Adrenal gland (tissue), 12 donors: Measurements from ENCODE around the gene ENTREP3. TPM values are rescaled to one million over a fixed set of nuclear protein-coding genes. Genes with fewer than 3 reads are reported as not detected.
A peak's percentile ranks its signal among the peaks of the same experiment; 100 is the strongest.
"Not testable (repeated sequence)": the region's sequence is repeated elsewhere in the genome, so short reads cannot be mapped to it uniquely, and the experiment has no call there.

Experiments used
- DNase-seq, 7 donors: peaks; one replicate each; pipeline ENCODE4 v3.0.0-alpha.2; 2019 to 2020
- H3K27ac ChIP-seq, 5 donors: fragments of 200-600 bp; sonication (generic) in 4 of 5; 1 replicate in 3 of 5; 2 replicates in 2 of 5; pipeline versions ENCODE4 v1.5.1 to v1.8.0; 2016 to 2020; ENCODE audit warnings: mild to moderate bottlenecking in 1 of 5
- H3K27me3 ChIP-seq: fragments of 200-600 bp; 2 replicates; pipeline ENCODE4 v1.8.0; 2021
- H3K36me3 ChIP-seq, 2 donors: fragments of 200-600 bp; replicated peaks in 1 of 2; 1 replicate in 1 of 2; 2 replicates in 1 of 2; pipeline versions ENCODE4 v1.5.1 to v1.8.0; 2018 to 2022
- H3K4me1 ChIP-seq, 2 donors: fragments of 200-600 bp; replicated peaks in 1 of 2; 1 replicate in 1 of 2; 2 replicates in 1 of 2; pipeline versions ENCODE4 v1.5.1 to v1.8.0; 2018 to 2021
- H3K4me3 ChIP-seq, 4 donors: fragments of 200-600 bp; sonication (generic) in 3 of 4; one replicate each; pipeline ENCODE4 v1.5.1; 2016 to 2018
- H3K9me3 ChIP-seq, 3 donors: fragments of 200-600 bp; sonication (generic) in 1 of 3; replicated peaks in 1 of 3; 1 replicate in 2 of 3; 2 replicates in 1 of 3; pipeline versions ENCODE4 v1.5.1 to v1.8.0; 2016 to 2021
- CTCF ChIP-seq, 6 experiments: fragments of 450-650 bp in 4 of 6; fragments of 200-600 bp in 2 of 6; sonication (generic) in 1 of 6; IDR thresholded peaks; 1 replicate in 5 of 6; 2 replicates in 1 of 6; pipeline versions ENCODE4 v1.5.1 to v1.8.0; 2016 to 2021; ENCODE audit warnings: antibody characterized with exemption in 6 of 6, mild to moderate bottlenecking in 2 of 6, moderate library complexity in 1 of 6
- POLR2A ChIP-seq, 2 donors: fragments of 450-650 bp; IDR thresholded peaks; one replicate each; pipeline ENCODE4 v1.6.1; 2017; ENCODE audit warnings: antibody characterized with exemption in 2 of 2, mild to moderate bottlenecking in 2 of 2, moderate library complexity in 1 of 2
- WGBS, 4 donors: extraction: QIAGEN DNeasy Blood & Tissue Kit in 2 of 4; methylation state at CpG; one replicate each; pipeline versions ENCODE4 v1.1.5 to v1.1.7; 2013 to 2017; 5-methylcytosine and 5-hydroxymethylcytosine counted together
- intact Hi-C, 2 donors: fragments of 100-400 bp; cut with DNase I; formaldehyde crosslinking; loops; one replicate each; pipeline versions ENCODE4 v1.14.1 to v1.15.0; 2022 to 2023
- polyA plus RNA-seq, 3 donors: library from polyadenylated mRNA; stranded (reverse); fragments of 200-250 nt in 2 of 3; fragments of 350-450 nt in 1 of 3; fragmentation: Illumina TruSeq in 1 of 3; extraction: RNeasy Lipid Tissue Mini Kit (QIAGEN cat#74804) in 1 of 3; gene quantifications; one replicate each; pipeline ENCODE4 v1.2.3, GENCODE V29; 2013 to 2014
- total RNA-seq, 9 donors: library from RNA; depleted of rRNA in 4 of 9; stranded (reverse); fragments of >200 nt in 4 of 9; fragments of 120-200 nt in 1 of 9; fragmentation: NEBNext Ultra II Directional in 1 of 9; extraction: Animal tissue kit (Norgen Biotek cat#: 25700) in 1 of 9; gene quantifications; one replicate each; pipeline versions ENCODE4 v1.1.0 to v1.2.4, GENCODE V29; 2013 to 2023
- donor health status: healthy with polysubstance abuse.
- donor health status: Bipolar disorder and iron deficiency.
- donor health status: DM: yes; HTN: yes; CAD: no.
- donor health status: DM: no; HTN: no; CAD: no.
- donor health status: DM: no; HTN: no; CAD: no.
- donor health status: DM: yes; HTN: yes; CAD: no.

The ENTREP3 gene
- total and polyA plus RNA-seq, 12 donors: 8.5 to 43.0 (median 26.4) TPM

- no peaks in the 10 kb centered on the region for H3K36me3 ChIP-seq
- no peak for DNase-seq
- intact Hi-C loops: no loop called here
- H3K27ac ChIP-seq: no peak overlapping the region
- TF ChIP-seq POLR2A (IDR thresholded peaks at IDR 0.05) (no peak), CTCF (IDR thresholded peaks at IDR 0.05) (no peak)
- H3K27me3 ChIP-seq: no peaks in the 10 kb centered on the region
- peaks cover 24 to 41% of the 10 kb centered on the region in 2 donors for H3K4me1 ChIP-seq
- H3K9me3 ChIP-seq: no peaks in the 10 kb centered on the region
- H3K4me3 ChIP-seq: no peak overlapping the region
- WGBS, 4 donors: 61 to 82% (median 72%) methylated on average over 7 of the region's 7 CpGs
These were observed 32.2 kb downstream of the ENTREP3 start for GRCh38 chr1:155223047-155223446.

- intact Hi-C loops, H3K27me3 ChIP-seq, H3K9me3 ChIP-seq, DNase-seq, H3K27ac ChIP-seq, H3K4me3 ChIP-seq, H3K36me3 ChIP-seq: not testable (repeated sequence)
- 88 to 93% (median 90%) methylated on average over 10 of the region's 10 CpGs for WGBS, 4 donors
- peaks cover 13 to 25% of the 10 kb centered on the region in 2 donors for H3K4me1 ChIP-seq
These were observed 34.9 kb downstream of the ENTREP3 start for GRCh38 chr1:155220211-155220965.

- Histone ChIP-seq H3K4me3 (peak overlapping the region in 1 of 4 donors; percentile 3), H3K36me3 (no peaks in the 10 kb centered on the region), H3K4me1 (peaks cover 6 to 18% of the 10 kb centered on the region in 2 donors), H3K27me3 (no peaks in the 10 kb centered on the region), H3K27ac (peak overlapping the region in 1 of 5 donors; percentile 5), H3K9me3 (no peaks in the 10 kb centered on the region)
- WGBS, 4 donors: 6 to 19% (median 15%) methylated on average over 1 of the region's 1 CpG
- peak in 2 of 7 donors; percentile 41 to 54 for DNase-seq
- intact Hi-C loops: no loop called here
- TF ChIP-seq CTCF (IDR thresholded peaks at IDR 0.05): no peak
- no peak for TF ChIP-seq POLR2A (IDR thresholded peaks at IDR 0.05)
These were observed 35.7 kb downstream of the ENTREP3 start for GRCh38 chr1:155219592-155220031.

- DNase-seq: peak in 4 of 7 donors; percentile 61 to 84 (median 69)
- Histone ChIP-seq H3K4me1 (peaks cover under 1 to 12% of the 10 kb centered on the region in 2 donors), H3K27me3 (no peaks in the 10 kb centered on the region), H3K27ac (peak overlapping the region in 1 of 5 donors; percentile 5), H3K36me3 (no peaks in the 10 kb centered on the region), H3K4me3 (peak overlapping the region in 1 of 4 donors; percentile 3), H3K9me3 (no peaks in the 10 kb centered on the region)
- intact Hi-C loops: no loop called here
- no peak for TF ChIP-seq POLR2A (IDR thresholded peaks at IDR 0.05)
- no peak for TF ChIP-seq CTCF (IDR thresholded peaks at IDR 0.05)
- 30 to 40% (median 35%) methylated on average over 7 of the region's 7 CpGs for WGBS, 4 donors
These were observed 36.3 kb downstream of the ENTREP3 start for GRCh38 chr1:155218854-155219591.

- DNase-seq, H3K27me3 ChIP-seq, H3K4me3 ChIP-seq, H3K27ac ChIP-seq, H3K36me3 ChIP-seq, intact Hi-C loops, H3K9me3 ChIP-seq: not testable (repeated sequence)
- H3K4me1 ChIP-seq: peaks cover 3 to 13% of the 10 kb centered on the region in 2 donors
- WGBS, 4 donors: 80 to 89% (median 82%) methylated on average over 4 to 8 of the region's 10 CpGs
These were observed 40.6 kb downstream of the ENTREP3 start for GRCh38 chr1:155214702-155215101.

GRCh38 chr1:155212051-155212440, 43.2 kb downstream of the ENTREP3 start:
- intact Hi-C loops, DNase-seq: not testable (repeated sequence)
- 63 to 71% (median 68%) methylated on average over 5 to 7 of the region's 7 CpGs; no CpG with 5 or more reads in 1 of the 4 donors for WGBS, 4 donors

GRCh38 chr1:155211381-155212050, 43.8 kb downstream of the ENTREP3 start:
- H3K27ac ChIP-seq, H3K27me3 ChIP-seq, intact Hi-C loops, H3K36me3 ChIP-seq, H3K4me3 ChIP-seq, H3K9me3 ChIP-seq: not testable (repeated sequence)
- DNase-seq: peak in 1 of 7 donors; percentile 60
- 47 to 85% (median 60%) methylated on average over 2 to 13 of the region's 13 CpGs for WGBS, 4 donors
- H3K4me1 ChIP-seq: peaks cover 23 to 28% of the 10 kb centered on the region in 2 donors

More at GRCh38 chr1:155212051-155212440, 43.2 kb downstream of the ENTREP3 start:
- not testable (repeated sequence) for H3K9me3 ChIP-seq, H3K27me3 ChIP-seq, H3K36me3 ChIP-seq, H3K4me3 ChIP-seq, H3K27ac ChIP-seq
- H3K4me1 ChIP-seq: peaks cover 18 to 24% of the 10 kb centered on the region in 2 donors
